HG02884 (cell line): ENCODE measurements around the gene EPB41L2.
"Not testable (repeated sequence)": the region's sequence is repeated elsewhere in the genome, so short reads cannot be mapped to it uniquely, and the experiment has no call there.

Experiments used
- ATAC-seq: cut with Tn5 transposase; IDR thresholded peaks from one replicate; pipeline ENCODE4 v1.9.1; 2021; ENCODE audit warnings: mild to moderate bottlenecking, moderate library complexity; ENCODE audit not compliant: unreplicated experiment

Gene EPB41L2

GRCh38 chr6:130958468-130958867 is 104.6 kb downstream of the EPB41L2 start:
- ATAC-seq = no peak

- ATAC-seq = no peak
These were observed 107.3 kb downstream of the EPB41L2 start for GRCh38 chr6:130955755-130956154.

GRCh38 chr6:130949553-130949952 is 113.5 kb downstream of the EPB41L2 start:
- no peak for ATAC-seq

- ATAC-seq = no peak
These were observed 115.6 kb downstream of the EPB41L2 start for GRCh38 chr6:130947464-130947863.

GRCh38 chr6:130946076-130946475 is 117.0 kb downstream of the EPB41L2 start:
- ATAC-seq = no peak

- ATAC-seq = no peak
These were observed 117.6 kb downstream of the EPB41L2 start for GRCh38 chr6:130945401-130945919.

- no peak for ATAC-seq
These were observed 118.6 kb downstream of the EPB41L2 start for GRCh38 chr6:130944486-130944885.

GRCh38 chr6:130943738-130944137 is 119.3 kb downstream of the EPB41L2 start:
- ATAC-seq = no peak

GRCh38 chr6:130942752-130943151 is 120.3 kb downstream of the EPB41L2 start:
- ATAC-seq = not testable (repeated sequence)

- no peak for ATAC-seq
These were observed 125.0 kb downstream of the EPB41L2 start for GRCh38 chr6:130937942-130938604.

- ATAC-seq = no peak
These were observed 126.1 kb downstream of the EPB41L2 start for GRCh38 chr6:130936933-130937332.

GRCh38 chr6:130935978-130936377 is 127.1 kb downstream of the EPB41L2 start:
- no peak for ATAC-seq

- ATAC-seq = no peak
These were observed 128.0 kb downstream of the EPB41L2 start for GRCh38 chr6:130934848-130935585.

GRCh38 chr6:130933712-130934200 is 129.3 kb downstream of the EPB41L2 start:
- ATAC-seq = no peak

GRCh38 chr6:130932921-130933320 is 130.1 kb downstream of the EPB41L2 start:
- no peak for ATAC-seq

GRCh38 chr6:130932438-130932837 is 130.6 kb downstream of the EPB41L2 start:
- no peak for ATAC-seq

GRCh38 chr6:130931683-130932082 is 131.4 kb downstream of the EPB41L2 start:
- ATAC-seq = no peak

GRCh38 chr6:130929036-130929678 is 133.9 kb downstream of the EPB41L2 start:
- ATAC-seq = no peak

GRCh38 chr6:130928158-130928912 is 134.7 kb downstream of the EPB41L2 start:
- no peak for ATAC-seq

GRCh38 chr6:130927305-130927704 is 135.7 kb downstream of the EPB41L2 start:
- ATAC-seq = no peak

GRCh38 chr6:130923350-130923749 is 139.7 kb downstream of the EPB41L2 start:
- no peak for ATAC-seq
